PFSK-1 (cell line): Measurements from ENCODE around the gene CLIP4.

Experiments
- FOXP2 ChIP-seq: optimal IDR thresholded peaks from 2 replicates; pipeline ENCODE3; 2011; ENCODE audit warnings: borderline replicate concordance, control low read depth, inconsistent platforms; ENCODE audit not compliant: insufficient read depth; ENCODE audit errors: extremely low read length, extremely low read depth
- POLR2AphosphoS5 ChIP-seq: IDR thresholded peaks from 2 replicates; pipeline ENCODE4 v1.6.1; 2012; ENCODE audit warnings: low read depth, mild to moderate bottlenecking, control low read depth, low read length, moderate library complexity
- SIN3A ChIP-seq: IDR thresholded peaks from 2 replicates; pipeline ENCODE4 v1.6.1; 2012; ENCODE audit warnings: mild to moderate bottlenecking, low read length, moderate library complexity, borderline replicate concordance; ENCODE audit not compliant: insufficient read depth
- TAF1 ChIP-seq: IDR thresholded peaks from 2 replicates; pipeline ENCODE4 v1.6.1; 2012; ENCODE audit warnings: low read length, control low read depth, borderline replicate concordance; ENCODE audit not compliant: insufficient read depth
- TF ChIP-seq, protein P1 (sequence below), 2 experiments: IDR thresholded peaks; 2 replicates each; pipeline versions ENCODE4 v1.6.1 to v1.8.0; 2011 to 2012; ENCODE audit warnings: low read depth in 2 of 2, low read length in 2 of 2, control low read depth in 1 of 2, inconsistent platforms in 1 of 2, mild to moderate bottlenecking in 1 of 2, moderate library complexity in 1 of 2; ENCODE audit not compliant: insufficient read depth in 1 of 2

Gene CLIP4

DNA sequence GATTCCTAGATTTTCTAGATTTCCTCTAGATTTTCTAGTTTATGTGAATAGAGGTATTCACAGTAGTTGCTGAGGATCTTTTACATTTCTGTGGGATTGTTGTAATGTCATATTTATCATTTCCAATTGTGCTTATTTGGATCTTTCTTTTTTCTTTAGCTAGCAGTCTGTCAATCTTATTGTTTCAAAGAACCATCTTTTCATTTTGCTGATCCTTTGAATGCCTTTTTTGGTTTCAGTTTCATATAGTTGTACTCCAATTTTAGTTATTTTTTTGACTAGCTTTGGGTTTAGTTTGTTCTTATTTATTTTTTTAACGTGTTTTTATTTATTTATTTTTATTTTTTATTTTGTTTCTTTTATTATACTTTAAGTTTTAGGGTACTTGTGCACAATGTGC lies 24.5 kb downstream of the CLIP4 start:
- TF ChIP-seq POLR2AphosphoS5: no peak
- TF ChIP-seq TAF1: no peak
- TF ChIP-seq, protein P1, sequence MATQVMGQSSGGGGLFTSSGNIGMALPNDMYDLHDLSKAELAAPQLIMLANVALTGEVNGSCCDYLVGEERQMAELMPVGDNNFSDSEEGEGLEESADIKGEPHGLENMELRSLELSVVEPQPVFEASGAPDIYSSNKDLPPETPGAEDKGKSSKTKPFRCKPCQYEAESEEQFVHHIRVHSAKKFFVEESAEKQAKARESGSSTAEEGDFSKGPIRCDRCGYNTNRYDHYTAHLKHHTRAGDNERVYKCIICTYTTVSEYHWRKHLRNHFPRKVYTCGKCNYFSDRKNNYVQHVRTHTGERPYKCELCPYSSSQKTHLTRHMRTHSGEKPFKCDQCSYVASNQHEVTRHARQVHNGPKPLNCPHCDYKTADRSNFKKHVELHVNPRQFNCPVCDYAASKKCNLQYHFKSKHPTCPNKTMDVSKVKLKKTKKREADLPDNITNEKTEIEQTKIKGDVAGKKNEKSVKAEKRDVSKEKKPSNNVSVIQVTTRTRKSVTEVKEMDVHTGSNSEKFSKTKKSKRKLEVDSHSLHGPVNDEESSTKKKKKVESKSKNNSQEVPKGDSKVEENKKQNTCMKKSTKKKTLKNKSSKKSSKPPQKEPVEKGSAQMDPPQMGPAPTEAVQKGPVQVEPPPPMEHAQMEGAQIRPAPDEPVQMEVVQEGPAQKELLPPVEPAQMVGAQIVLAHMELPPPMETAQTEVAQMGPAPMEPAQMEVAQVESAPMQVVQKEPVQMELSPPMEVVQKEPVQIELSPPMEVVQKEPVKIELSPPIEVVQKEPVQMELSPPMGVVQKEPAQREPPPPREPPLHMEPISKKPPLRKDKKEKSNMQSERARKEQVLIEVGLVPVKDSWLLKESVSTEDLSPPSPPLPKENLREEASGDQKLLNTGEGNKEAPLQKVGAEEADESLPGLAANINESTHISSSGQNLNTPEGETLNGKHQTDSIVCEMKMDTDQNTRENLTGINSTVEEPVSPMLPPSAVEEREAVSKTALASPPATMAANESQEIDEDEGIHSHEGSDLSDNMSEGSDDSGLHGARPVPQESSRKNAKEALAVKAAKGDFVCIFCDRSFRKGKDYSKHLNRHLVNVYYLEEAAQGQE (IDR thresholded peaks at IDR 0.05; ENCODE audit: insufficient read depth in 1 of 2, low read depth in 2 of 2, low read length in 2 of 2): no peak
- no peak for TF ChIP-seq SIN3A
- TF ChIP-seq FOXP2: no peak

DNA sequence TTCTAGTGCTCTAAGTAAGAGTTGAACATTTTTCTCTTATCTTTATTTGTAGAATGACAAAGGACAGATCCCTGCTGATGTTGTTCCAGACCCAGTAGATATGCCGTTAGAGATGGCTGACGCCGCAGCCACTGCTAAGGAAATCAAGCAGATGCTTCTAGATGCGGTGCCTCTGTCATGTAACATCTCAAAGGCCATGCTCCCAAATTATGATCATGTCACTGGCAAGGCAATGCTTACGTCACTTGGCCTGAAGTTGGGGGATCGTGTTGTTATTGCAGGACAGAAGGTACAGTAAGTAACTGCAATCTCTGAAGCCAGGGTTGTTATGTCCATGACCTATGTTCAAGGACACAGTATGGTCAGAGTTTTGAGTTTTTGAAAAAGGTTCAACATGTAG lies 28.4 kb downstream of the CLIP4 start:
- TF ChIP-seq FOXP2: no peak
- no peak for TF ChIP-seq TAF1
- TF ChIP-seq, protein P1 (IDR thresholded peaks at IDR 0.05; ENCODE audit: insufficient read depth in 1 of 2, low read depth in 2 of 2, low read length in 2 of 2): no peak
- TF ChIP-seq POLR2AphosphoS5: no peak
- no peak for TF ChIP-seq SIN3A

DNA sequence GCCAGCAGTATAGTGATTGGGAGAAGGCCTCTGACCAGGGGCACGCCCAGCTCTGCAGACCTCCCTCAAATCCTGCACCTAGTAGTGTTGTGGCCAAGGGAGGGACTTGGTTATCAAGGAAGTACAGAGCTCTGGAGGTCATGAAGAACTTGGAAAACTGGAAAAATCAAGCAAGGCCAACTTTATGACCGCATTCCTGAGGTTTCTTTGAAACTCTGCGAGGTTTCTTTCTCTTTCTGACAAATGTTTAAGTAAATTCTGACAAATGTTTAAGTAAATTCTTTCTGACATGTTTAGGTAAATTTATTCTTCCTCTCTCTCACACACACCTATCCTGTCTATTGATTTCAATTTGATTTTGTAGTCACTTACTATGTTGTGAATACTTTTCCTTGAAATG lies 31.0 kb downstream of the CLIP4 start:
- no peak for TF ChIP-seq POLR2AphosphoS5
- TF ChIP-seq FOXP2: no peak
- no peak for TF ChIP-seq TAF1
- TF ChIP-seq, protein P1 (IDR thresholded peaks at IDR 0.05; ENCODE audit: insufficient read depth in 1 of 2, low read depth in 2 of 2, low read length in 2 of 2): no peak
- TF ChIP-seq SIN3A: no peak

DNA sequence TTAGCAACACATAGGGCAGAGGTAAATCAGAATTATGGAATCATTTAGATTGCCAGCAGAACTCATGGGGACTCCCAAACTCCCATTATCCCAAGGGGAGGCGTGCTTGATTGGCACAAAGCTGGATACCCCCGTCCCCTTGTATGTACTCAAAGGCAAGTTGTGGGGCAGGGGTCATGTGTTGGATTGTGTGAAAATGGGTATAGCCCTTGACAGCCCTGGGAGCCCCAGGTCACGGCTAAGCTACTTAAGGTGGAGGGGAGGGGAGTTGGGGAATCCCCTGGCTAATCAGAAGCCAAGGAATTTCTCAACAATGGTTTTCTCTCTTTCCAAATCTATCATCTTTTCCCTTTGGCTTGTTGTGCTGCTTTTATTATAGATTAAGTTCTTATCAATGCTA lies 32.7 kb downstream of the CLIP4 start:
- no peak for TF ChIP-seq POLR2AphosphoS5
- no peak for TF ChIP-seq SIN3A
- TF ChIP-seq, protein P1 (IDR thresholded peaks at IDR 0.05; ENCODE audit: insufficient read depth in 1 of 2, low read depth in 2 of 2, low read length in 2 of 2): no peak
- no peak for TF ChIP-seq FOXP2

DNA sequence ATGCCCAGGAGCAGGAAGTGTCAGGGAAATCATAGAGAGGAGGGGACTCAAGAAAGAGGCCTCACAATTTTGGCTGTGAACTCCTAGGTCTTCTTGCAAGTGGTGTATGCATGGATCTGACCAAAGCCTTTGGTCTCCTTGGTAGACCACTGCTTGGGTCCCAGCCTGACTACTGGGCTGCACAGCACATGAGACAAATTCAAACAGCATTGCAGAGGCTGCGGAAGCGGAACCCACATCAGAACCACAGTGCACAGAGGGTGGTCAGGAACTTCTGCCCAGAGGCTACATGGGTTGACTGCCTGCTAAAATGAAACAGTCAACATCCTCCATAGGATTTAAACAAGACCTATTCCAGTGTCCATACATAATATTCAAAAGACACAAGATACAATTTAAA lies 39.4 kb downstream of the CLIP4 start:
- TF ChIP-seq FOXP2 (no peak), SIN3A (no peak), TAF1 (no peak), POLR2AphosphoS5 (no peak)
- TF ChIP-seq, protein P1 (IDR thresholded peaks at IDR 0.05; ENCODE audit: insufficient read depth in 1 of 2, low read depth in 2 of 2, low read length in 2 of 2): no peak
